ENCODE results near the gene HLCS. TPM values are rescaled to one million over a fixed set of nuclear protein-coding genes. Genes with fewer than 3 reads are reported as not detected.

Gene HLCS
- polyA plus RNA-seq, 1 donor (not counting 4 experiments of a cell fraction or from before 2014, with no cell fraction given) = 11.5 TPM

DNA sequence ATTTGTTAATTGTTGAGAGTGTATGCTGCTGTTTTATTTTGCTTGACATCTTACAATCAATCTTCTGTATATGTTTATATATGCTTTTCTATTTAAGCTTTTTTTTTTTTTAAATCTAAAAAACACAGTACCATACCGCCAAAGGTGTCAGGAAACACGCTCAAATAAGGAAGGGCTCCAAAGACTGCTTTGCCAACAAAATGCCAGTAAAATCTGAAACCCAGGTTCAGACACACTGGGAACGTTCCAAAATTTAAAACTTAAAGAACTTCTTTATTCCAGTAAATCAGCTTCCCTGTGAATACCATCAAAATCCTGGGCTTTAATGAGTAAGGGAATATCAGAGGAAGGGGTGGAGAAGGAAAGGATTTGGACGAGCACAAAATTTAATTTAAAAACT lies 180.3 kb downstream of the HLCS start:
- H3K4me3 ChIP-seq (ENCODE audit: control insufficient read depth in 2 of 3, extremely low read depth in 1 of 3, insufficient read depth in 2 of 3, low read depth in 1 of 3, low read length in 3 of 3) = no peak overlapping the region
- H3K36me3 ChIP-seq (ENCODE audit: control insufficient read depth in 2 of 2, extremely low read depth in 1 of 2, insufficient read depth in 2 of 2, low read length in 2 of 2) = no peaks in the 10 kb centered on the region
- H3K9me1 ChIP-seq (ENCODE audit: control insufficient read depth, extremely low read depth, insufficient read depth, low read length) = no peaks in the 10 kb centered on the region
- no peaks in the 10 kb centered on the region for H3K9me3 ChIP-seq (ENCODE audit: control insufficient read depth, low read depth, low read length)
- peaks cover 33% of the 10 kb centered on the region for H3K4me1 ChIP-seq (ENCODE audit: control insufficient read depth, extremely low read depth, insufficient read depth, low read length)
- DNase-seq (ENCODE audit: low read depth, low spot score) = no peak
- TF ChIP-seq, protein P1, sequence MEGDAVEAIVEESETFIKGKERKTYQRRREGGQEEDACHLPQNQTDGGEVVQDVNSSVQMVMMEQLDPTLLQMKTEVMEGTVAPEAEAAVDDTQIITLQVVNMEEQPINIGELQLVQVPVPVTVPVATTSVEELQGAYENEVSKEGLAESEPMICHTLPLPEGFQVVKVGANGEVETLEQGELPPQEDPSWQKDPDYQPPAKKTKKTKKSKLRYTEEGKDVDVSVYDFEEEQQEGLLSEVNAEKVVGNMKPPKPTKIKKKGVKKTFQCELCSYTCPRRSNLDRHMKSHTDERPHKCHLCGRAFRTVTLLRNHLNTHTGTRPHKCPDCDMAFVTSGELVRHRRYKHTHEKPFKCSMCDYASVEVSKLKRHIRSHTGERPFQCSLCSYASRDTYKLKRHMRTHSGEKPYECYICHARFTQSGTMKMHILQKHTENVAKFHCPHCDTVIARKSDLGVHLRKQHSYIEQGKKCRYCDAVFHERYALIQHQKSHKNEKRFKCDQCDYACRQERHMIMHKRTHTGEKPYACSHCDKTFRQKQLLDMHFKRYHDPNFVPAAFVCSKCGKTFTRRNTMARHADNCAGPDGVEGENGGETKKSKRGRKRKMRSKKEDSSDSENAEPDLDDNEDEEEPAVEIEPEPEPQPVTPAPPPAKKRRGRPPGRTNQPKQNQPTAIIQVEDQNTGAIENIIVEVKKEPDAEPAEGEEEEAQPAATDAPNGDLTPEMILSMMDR (optimal IDR thresholded peaks at IDR 0.05 in 1 of 3, IDR thresholded peaks at IDR 0.05 in 1 of 3, conservative IDR thresholded peaks at IDR 0.05 in 1 of 3; ENCODE audit: extremely low read depth in 1 of 3, insufficient read depth in 2 of 3, low read length in 3 of 3) = no peak
- no peak for TF ChIP-seq EZH2 (IDR thresholded peaks at IDR 0.05; ENCODE audit: low read length)
- FAIRE-seq = no peak
- H2AFZ ChIP-seq (ENCODE audit: control insufficient read depth, low read length) = no peak overlapping the region
- H3K4me2 ChIP-seq (ENCODE audit: control insufficient read depth, extremely low read depth, insufficient read depth, low read depth, low read length) = no peak overlapping the region
- H4K20me1 ChIP-seq (ENCODE audit: control insufficient read depth, extremely low read depth, insufficient read depth, low read length) = no peaks in the 10 kb centered on the region
- no peaks in the 10 kb centered on the region for H3K27me3 ChIP-seq (ENCODE audit: control insufficient read depth, extremely low read depth, insufficient read depth, low read length)
- dilution Hi-C loops (cut with MboI; ENCODE audit: extremely low pct_ligation_motif_present, low sequenced_read_pairs) = no loop called here
- no peak overlapping the region for H3K9ac ChIP-seq (ENCODE audit: control insufficient read depth, extremely low read depth, insufficient read depth, low read length)
- no peaks in the 10 kb centered on the region for H3K79me2 ChIP-seq (ENCODE audit: control insufficient read depth, insufficient read depth, low read length)
- H3K27ac ChIP-seq (ENCODE audit: control insufficient read depth, insufficient read depth, low read length) = no peak overlapping the region

DNA sequence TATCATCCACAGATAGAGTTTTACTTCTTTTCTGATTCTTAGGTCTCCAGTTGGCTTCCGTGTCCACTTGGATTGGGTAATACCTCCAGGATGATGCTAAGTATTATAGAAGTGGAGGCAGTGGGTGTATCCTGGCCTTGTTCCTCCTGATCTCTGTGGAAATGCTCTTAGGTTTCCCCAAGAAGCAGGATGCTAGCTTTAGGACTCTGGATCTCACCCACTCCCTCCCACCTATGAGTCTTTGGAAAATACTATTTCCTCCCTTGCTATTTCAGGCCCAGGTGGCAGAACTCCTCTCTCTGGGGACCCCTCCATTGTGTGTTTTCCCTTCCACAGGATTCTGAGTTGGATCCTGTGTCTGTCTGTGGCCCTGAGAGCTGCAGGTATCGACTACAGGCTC lies 180.9 kb downstream of the HLCS start:
- no peaks in the 10 kb centered on the region for H3K27me3 ChIP-seq (ENCODE audit: control insufficient read depth, extremely low read depth, insufficient read depth, low read length)
- no peak overlapping the region for H3K4me3 ChIP-seq (ENCODE audit: control insufficient read depth in 2 of 3, extremely low read depth in 1 of 3, insufficient read depth in 2 of 3, low read depth in 1 of 3, low read length in 3 of 3)
- no peak overlapping the region for H2AFZ ChIP-seq (ENCODE audit: control insufficient read depth, low read length)
- H3K9me1 ChIP-seq (ENCODE audit: control insufficient read depth, extremely low read depth, insufficient read depth, low read length) = no peaks in the 10 kb centered on the region
- H3K27ac ChIP-seq (ENCODE audit: control insufficient read depth, insufficient read depth, low read length) = no peak overlapping the region
- TF ChIP-seq EZH2 (IDR thresholded peaks at IDR 0.05; ENCODE audit: low read length) = no peak
- TF ChIP-seq, protein P1 (optimal IDR thresholded peaks at IDR 0.05 in 1 of 3, IDR thresholded peaks at IDR 0.05 in 1 of 3, conservative IDR thresholded peaks at IDR 0.05 in 1 of 3; ENCODE audit: extremely low read depth in 1 of 3, insufficient read depth in 2 of 3, low read length in 3 of 3) = no peak
- H3K4me1 ChIP-seq (ENCODE audit: control insufficient read depth, extremely low read depth, insufficient read depth, low read length) = peaks cover 33% of the 10 kb centered on the region
- no peak overlapping the region for H3K4me2 ChIP-seq (ENCODE audit: control insufficient read depth, extremely low read depth, insufficient read depth, low read depth, low read length)
- H3K9ac ChIP-seq (ENCODE audit: control insufficient read depth, extremely low read depth, insufficient read depth, low read length) = no peak overlapping the region
- no peaks in the 10 kb centered on the region for H3K36me3 ChIP-seq (ENCODE audit: control insufficient read depth in 2 of 2, extremely low read depth in 1 of 2, insufficient read depth in 2 of 2, low read length in 2 of 2)
- no peaks in the 10 kb centered on the region for H3K79me2 ChIP-seq (ENCODE audit: control insufficient read depth, insufficient read depth, low read length)
- DNase-seq (ENCODE audit: low read depth, low spot score) = no peak
- no peak for FAIRE-seq
- dilution Hi-C loops (cut with MboI; ENCODE audit: extremely low pct_ligation_motif_present, low sequenced_read_pairs) = no loop called here
- H3K9me3 ChIP-seq (ENCODE audit: control insufficient read depth, low read depth, low read length) = no peaks in the 10 kb centered on the region
- no peaks in the 10 kb centered on the region for H4K20me1 ChIP-seq (ENCODE audit: control insufficient read depth, extremely low read depth, insufficient read depth, low read length)
